BLaER1 (cell line): ENCODE measurements around the gene C1QL1.

Experiments used
- H3K27ac ChIP-seq: shearing (Covaris generic); formaldehyde crosslinking; 2 replicates; pipeline ENCODE4 v1.8.1; 2022
- H3K27me3 ChIP-seq: shearing (Covaris generic); formaldehyde crosslinking; 2 replicates; pipeline ENCODE4 v1.8.1; 2022
- H3K36me3 ChIP-seq: shearing (Covaris generic); formaldehyde crosslinking; 2 replicates; pipeline ENCODE4 v1.8.1; 2022
- H3K4me1 ChIP-seq: shearing (Covaris generic); formaldehyde crosslinking; 2 replicates; pipeline ENCODE4 v1.8.1; 2022
- H3K4me2 ChIP-seq: shearing (Covaris generic); formaldehyde crosslinking; 2 replicates; pipeline ENCODE4 v1.8.1; 2022
- H3K4me3 ChIP-seq: shearing (Covaris generic); formaldehyde crosslinking; 2 replicates; pipeline ENCODE4 v1.8.1; 2022
- H3K9ac ChIP-seq: shearing (Covaris generic); formaldehyde crosslinking; 2 replicates; pipeline ENCODE4 v1.8.1; 2022
- H3K9me3 ChIP-seq: shearing (Covaris generic); formaldehyde crosslinking; 2 replicates; pipeline ENCODE4 v1.8.1; 2022
- H4K20me1 ChIP-seq: shearing (Covaris generic); formaldehyde crosslinking; 2 replicates; pipeline ENCODE4 v1.8.1; 2022
- Cebpa-rat ChIP-seq: shearing (Covaris generic); IDR thresholded peaks from 2 replicates; pipeline ENCODE4 v1.8.1; 2022

Gene C1QL1

DNA sequence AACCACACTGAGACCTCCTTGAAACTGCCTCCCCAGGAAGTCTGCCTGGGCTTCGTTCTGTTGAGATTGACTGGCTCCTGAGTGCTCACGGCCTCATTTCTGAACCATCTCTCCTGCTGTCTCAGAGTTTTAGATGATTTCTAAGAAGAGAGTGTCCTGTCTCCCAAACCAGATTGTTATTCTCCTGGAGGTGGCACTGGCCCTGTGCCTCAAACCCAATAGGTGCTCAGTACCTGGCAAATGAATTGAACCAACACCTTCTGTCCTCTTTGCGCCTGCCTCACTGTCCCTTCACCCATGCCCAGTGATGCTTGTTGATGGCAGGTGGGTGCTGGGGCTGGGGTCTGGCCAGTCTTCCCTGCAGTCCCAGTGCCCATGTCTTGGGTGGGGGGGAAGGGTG lies 36.3 kb upstream of the C1QL1 start:
- no peaks in the 10 kb centered on the region for H3K36me3 ChIP-seq
- H3K27ac ChIP-seq: no peak overlapping the region
- no peak overlapping the region for H3K4me3 ChIP-seq
- peaks cover 20% of the 10 kb centered on the region for H3K4me1 ChIP-seq
- TF ChIP-seq Cebpa-rat: no peak
- peaks cover 10% of the 10 kb centered on the region for H3K9me3 ChIP-seq
- no peak overlapping the region for H3K9ac ChIP-seq
- H4K20me1 ChIP-seq: no peaks in the 10 kb centered on the region
- H3K4me2 ChIP-seq: no peak overlapping the region
- H3K27me3 ChIP-seq: no peaks in the 10 kb centered on the region

DNA sequence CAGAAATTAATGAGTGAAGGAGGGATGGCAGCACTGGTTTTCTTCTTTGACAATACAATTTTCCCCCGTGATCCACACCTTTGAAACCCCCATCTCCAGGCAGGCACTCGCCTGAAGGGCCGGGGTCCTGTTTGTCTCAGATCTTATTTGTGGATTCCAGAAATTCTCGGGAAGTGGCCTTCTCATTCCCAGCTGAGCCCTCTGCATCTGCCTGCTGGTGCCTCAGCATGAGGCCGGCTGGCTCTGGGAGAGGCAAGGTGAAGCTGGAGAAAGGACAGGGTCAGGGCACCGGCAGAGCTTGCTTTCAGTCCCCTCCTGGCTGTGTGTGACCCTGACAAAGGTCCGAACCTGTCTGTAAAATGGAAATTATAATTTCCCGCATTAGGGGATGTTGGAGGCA lies 35.8 kb upstream of the C1QL1 start:
- no peak overlapping the region for H3K4me3 ChIP-seq
- H4K20me1 ChIP-seq: no peaks in the 10 kb centered on the region
- H3K36me3 ChIP-seq: no peaks in the 10 kb centered on the region
- no peak for TF ChIP-seq Cebpa-rat
- H3K4me1 ChIP-seq: peaks cover 20% of the 10 kb centered on the region
- peak overlapping the region; percentile 57 for H3K4me2 ChIP-seq
- peaks cover 14% of the 10 kb centered on the region for H3K9me3 ChIP-seq
- no peaks in the 10 kb centered on the region for H3K27me3 ChIP-seq
- no peak overlapping the region; the same call in 1 of the 2 replicates for H3K27ac ChIP-seq
- H3K9ac ChIP-seq: no peak overlapping the region

DNA sequence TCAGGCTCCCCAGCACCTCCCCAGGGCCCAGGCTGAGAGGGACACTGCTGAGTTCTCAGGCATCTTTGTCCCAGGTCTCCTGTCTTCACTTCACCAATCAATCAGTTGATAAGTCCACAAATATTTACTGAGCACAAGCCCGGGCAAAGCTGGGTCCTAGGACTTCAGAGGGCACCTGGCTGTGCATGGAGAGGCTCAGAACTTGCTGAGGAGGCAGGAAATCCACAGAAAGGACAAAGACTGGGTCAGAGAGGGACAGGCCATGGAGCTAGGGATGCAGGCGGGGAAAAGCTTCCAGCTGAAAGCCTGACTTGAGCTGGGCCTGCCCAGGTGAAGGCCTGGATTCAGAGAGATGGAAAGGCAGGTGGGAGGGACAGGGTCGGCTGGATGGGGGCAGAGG lies 33.2 kb upstream of the C1QL1 start:
- TF ChIP-seq Cebpa-rat: no peak
- no peaks in the 10 kb centered on the region for H3K36me3 ChIP-seq
- H3K9me3 ChIP-seq: peaks cover 22% of the 10 kb centered on the region
- no peak overlapping the region for H3K9ac ChIP-seq
- H3K4me3 ChIP-seq: no peak overlapping the region
- no peaks in the 10 kb centered on the region for H4K20me1 ChIP-seq
- peaks cover 25% of the 10 kb centered on the region for H3K4me1 ChIP-seq
- H3K27ac ChIP-seq: no peak overlapping the region
- no peak overlapping the region for H3K4me2 ChIP-seq
- no peaks in the 10 kb centered on the region for H3K27me3 ChIP-seq

DNA sequence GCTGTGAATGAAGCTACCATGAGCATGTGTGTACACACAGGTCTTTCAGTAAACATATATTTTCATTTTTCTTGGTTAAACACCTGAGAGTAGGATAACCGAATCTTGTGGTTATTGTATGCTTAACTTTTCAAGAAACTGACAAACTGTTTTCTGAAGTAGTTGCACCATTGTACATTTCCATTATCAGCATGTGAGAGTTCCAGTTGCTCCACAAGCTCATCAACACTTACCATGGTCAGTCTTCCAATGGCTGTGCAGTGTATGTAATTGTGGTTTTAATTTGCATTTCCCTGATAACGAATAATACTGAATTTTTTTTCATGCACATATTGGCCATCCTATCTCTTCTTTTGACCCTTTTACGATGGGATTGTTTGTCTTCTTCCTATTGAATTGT lies 31.3 kb upstream of the C1QL1 start:
- no peak overlapping the region for H3K4me3 ChIP-seq
- no peak for TF ChIP-seq Cebpa-rat
- H3K27me3 ChIP-seq: no peaks in the 10 kb centered on the region
- no peak overlapping the region for H3K27ac ChIP-seq
- peaks cover 27% of the 10 kb centered on the region for H3K9me3 ChIP-seq
- H3K36me3 ChIP-seq: no peaks in the 10 kb centered on the region
- H3K4me2 ChIP-seq: no peak overlapping the region
- H3K9ac ChIP-seq: no peak overlapping the region
- H4K20me1 ChIP-seq: no peaks in the 10 kb centered on the region
- H3K4me1 ChIP-seq: peaks cover 28% of the 10 kb centered on the region

DNA sequence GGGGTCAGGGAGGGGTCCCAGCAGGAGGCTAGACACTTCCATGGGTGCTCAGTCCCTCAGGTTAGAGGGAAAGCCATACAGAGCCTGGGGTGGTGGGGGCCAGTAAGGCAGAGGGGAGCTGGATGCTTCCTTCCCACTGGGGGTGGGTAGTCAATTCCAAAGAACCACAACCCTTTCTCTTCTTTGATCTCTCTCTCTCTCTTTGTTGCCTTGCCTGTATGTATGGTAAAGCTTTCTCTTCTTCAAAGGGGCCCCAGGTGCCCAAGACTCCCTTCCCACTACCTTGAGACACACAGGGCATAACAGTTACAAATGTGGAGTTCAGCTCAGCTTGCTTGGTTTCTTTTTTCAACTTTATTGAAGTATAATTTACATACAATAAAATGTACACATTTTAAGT lies 30.5 kb upstream of the C1QL1 start:
- no peaks in the 10 kb centered on the region for H4K20me1 ChIP-seq
- peaks cover 20% of the 10 kb centered on the region for H3K4me1 ChIP-seq
- no peaks in the 10 kb centered on the region for H3K36me3 ChIP-seq
- no peak overlapping the region for H3K27ac ChIP-seq
- H3K9ac ChIP-seq: no peak overlapping the region
- no peak overlapping the region for H3K4me2 ChIP-seq
- H3K27me3 ChIP-seq: no peaks in the 10 kb centered on the region
- no peak overlapping the region for H3K4me3 ChIP-seq
- TF ChIP-seq Cebpa-rat: no peak
- H3K9me3 ChIP-seq: peaks cover 27% of the 10 kb centered on the region

DNA sequence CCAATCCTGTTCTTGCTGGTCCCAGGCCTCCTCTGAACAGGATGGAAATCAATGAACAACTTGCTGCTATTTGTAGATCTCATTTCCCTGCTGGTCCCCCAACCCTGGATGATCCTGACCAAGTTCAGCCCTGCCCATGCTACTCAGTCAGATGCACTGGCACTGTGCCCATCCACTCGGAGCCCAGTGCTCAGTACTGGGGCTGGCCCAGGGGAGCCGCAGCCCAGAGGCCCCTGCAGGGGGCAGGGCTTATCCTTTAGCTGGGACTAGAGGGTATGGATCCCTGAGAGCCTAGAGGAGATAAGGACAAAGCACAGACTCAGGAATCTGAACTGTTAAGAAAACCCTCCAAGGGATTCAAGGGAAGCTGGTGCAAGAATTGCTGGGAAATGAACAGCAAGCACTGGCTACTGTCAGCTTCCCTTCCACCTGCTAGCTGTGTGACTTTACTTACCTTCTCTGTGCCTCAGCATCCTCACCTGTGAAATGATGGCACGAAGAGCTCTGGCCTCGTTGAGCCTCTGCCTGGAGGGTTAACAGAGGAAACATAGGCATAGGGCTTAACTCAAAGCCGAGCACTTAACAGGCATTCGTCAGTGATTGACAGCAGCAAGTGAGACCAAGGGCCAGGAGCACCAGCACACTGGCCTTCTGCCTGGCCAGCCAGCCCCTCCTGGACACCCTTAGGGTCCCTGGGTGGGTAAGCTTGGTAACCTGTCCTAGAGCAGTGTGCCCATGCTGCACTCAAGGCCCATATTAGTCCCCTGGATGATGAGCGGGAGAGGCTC lies 29.8 kb upstream of the C1QL1 start:
- Histone ChIP-seq H3K4me3 (no peak overlapping the region), H3K27ac (no peak overlapping the region), H3K36me3 (no peaks in the 10 kb centered on the region), H4K20me1 (no peaks in the 10 kb centered on the region), H3K4me1 (peaks cover 13% of the 10 kb centered on the region), H3K9me3 (peaks cover 27% of the 10 kb centered on the region), H3K9ac (no peak overlapping the region), H3K27me3 (no peaks in the 10 kb centered on the region), H3K4me2 (no peak overlapping the region)
- no peak for TF ChIP-seq Cebpa-rat

DNA sequence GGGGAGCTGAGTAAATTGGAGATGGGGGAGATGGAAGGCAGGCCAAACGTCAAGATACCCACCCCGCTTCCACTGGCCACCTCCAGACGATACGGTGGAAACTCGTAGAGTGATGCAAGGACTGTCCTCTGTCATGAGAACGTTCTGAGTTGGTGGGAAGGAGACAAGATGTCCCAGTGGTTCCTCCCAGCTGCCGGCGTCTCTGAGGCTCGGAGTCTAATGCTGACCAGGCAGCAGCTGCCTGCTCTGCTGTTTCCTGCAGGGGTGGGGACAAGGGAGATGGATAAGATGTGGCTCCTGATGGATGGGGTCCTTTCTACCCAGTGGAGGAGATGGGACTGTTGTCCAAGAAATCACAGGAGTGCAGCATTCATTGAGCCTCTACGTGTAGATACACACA lies 28.2 kb upstream of the C1QL1 start:
- no peak for TF ChIP-seq Cebpa-rat
- Histone ChIP-seq H3K27me3 (no peaks in the 10 kb centered on the region), H3K36me3 (no peaks in the 10 kb centered on the region), H3K27ac (no peak overlapping the region), H3K4me1 (peaks cover 9% of the 10 kb centered on the region), H3K9ac (no peak overlapping the region), H3K9me3 (peaks cover 27% of the 10 kb centered on the region), H3K4me2 (no peak overlapping the region), H4K20me1 (no peaks in the 10 kb centered on the region), H3K4me3 (no peak overlapping the region)

DNA sequence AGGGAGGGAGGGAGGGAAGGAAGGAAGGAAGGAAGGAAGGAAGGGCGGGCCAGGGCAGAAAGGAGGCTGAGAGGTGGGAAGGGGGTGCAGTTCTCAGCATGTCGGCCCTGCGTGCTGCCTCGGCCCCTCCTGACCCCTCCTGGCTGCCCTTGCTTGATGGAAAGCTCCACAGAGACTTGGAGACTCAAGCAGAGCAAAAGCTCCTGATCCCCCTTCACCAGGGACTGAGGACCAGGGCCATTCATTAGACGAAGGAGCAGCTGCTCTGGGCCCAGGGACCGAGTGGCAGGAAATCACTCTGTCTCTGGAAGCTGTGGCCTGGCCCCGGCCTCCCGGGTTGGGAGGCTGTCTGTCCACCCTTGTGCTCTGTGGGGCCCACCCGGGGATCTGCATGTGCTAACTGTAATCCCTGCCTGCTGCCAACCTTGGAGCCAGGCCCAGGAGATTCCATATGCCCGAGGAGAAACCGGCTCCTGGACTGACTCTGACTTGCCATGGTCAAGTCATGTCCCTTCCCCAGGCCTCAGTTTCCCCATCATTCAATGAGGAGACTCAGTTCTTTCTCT lies 27.4 kb upstream of the C1QL1 start:
- no peak overlapping the region for H3K4me3 ChIP-seq
- no peak overlapping the region for H3K27ac ChIP-seq
- peaks cover 27% of the 10 kb centered on the region for H3K9me3 ChIP-seq
- no peaks in the 10 kb centered on the region for H4K20me1 ChIP-seq
- peaks cover 9% of the 10 kb centered on the region for H3K4me1 ChIP-seq
- H3K27me3 ChIP-seq: no peaks in the 10 kb centered on the region
- H3K4me2 ChIP-seq: peak overlapping the region; percentile 17; the same call in 1 of the 2 replicates
- H3K9ac ChIP-seq: no peak overlapping the region
- no peak for TF ChIP-seq Cebpa-rat
- H3K36me3 ChIP-seq: no peaks in the 10 kb centered on the region

DNA sequence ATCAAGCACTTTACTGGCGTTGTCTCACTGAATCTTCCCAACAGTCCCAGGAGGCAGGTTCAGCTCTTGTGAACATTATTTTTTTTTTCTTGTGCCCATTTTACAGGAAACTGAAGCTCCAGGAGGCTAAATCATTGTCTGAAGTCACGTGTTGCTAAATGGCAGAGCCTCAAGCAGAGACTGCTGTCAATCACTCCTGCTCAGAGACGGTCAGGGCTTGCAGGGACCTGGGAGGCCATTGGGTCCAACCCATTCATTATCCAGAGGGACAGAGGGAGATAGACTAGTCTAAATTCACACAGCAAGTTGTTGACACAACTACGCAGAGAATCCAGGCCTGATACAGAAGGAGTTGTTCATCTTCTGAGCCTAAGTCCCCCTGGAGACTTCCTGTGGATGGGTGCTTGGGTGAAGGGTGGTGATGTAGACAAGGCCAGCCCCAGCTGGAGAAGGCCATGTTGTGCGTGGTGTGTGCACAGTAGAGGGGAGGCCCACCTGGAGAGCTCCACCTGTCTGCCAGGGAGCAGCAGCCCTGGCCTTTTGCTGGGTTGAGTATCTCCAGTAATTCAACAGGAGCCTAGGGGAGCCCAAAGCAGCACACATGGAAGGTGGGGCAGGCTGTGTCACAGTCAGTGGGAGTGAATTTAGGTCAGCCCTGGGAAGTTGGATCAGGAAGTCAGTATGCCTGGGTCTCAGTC lies 24.3 kb upstream of the C1QL1 start:
- Histone ChIP-seq H3K27ac (no peak overlapping the region), H4K20me1 (no peaks in the 10 kb centered on the region), H3K9me3 (peaks cover 5% of the 10 kb centered on the region; the same call in 1 of the 2 replicates), H3K4me1 (peaks cover 33% of the 10 kb centered on the region), H3K4me3 (no peak overlapping the region), H3K36me3 (no peaks in the 10 kb centered on the region), H3K27me3 (peaks cover 13% of the 10 kb centered on the region; the same call in 1 of the 2 replicates), H3K4me2 (no peak overlapping the region), H3K9ac (no peak overlapping the region)
- no peak for TF ChIP-seq Cebpa-rat

DNA sequence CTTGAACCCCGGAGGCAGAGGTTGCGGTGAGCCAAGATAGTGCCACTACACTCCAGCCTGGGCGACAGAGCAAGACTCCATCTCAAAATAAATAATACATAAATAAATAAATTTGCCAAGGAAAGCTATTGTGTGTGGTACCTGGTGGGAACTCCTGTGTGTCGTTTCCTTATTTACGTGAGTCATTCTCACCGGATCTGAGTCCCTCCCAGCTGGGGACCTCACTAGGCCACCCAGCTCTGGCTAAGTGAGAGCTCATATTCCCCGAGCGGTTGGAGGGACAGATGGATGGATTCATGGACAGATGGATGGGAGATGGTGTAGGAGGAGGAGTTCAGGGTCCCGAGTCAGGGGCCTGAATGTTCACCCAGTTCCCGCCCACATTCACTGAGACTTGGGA lies 22.9 kb upstream of the C1QL1 start:
- no peak overlapping the region for H3K4me2 ChIP-seq
- H3K4me3 ChIP-seq: no peak overlapping the region
- H3K4me1 ChIP-seq: peaks cover 35% of the 10 kb centered on the region
- no peak overlapping the region for H3K27ac ChIP-seq
- no peaks in the 10 kb centered on the region for H3K36me3 ChIP-seq
- H3K27me3 ChIP-seq: peaks cover 23% of the 10 kb centered on the region; the same call in 1 of the 2 replicates
- H3K9ac ChIP-seq: no peak overlapping the region
- H4K20me1 ChIP-seq: no peaks in the 10 kb centered on the region
- peaks cover 5% of the 10 kb centered on the region; the same call in 1 of the 2 replicates for H3K9me3 ChIP-seq
- no peak for TF ChIP-seq Cebpa-rat
